ENCODE results near the gene KLHL28. TPM values are rescaled to one million over a fixed set of nuclear protein-coding genes. Genes with fewer than 3 reads are reported as not detected.

Gene KLHL28
- total RNA-seq, 1 donor from 2014 or later = 16.5 TPM

GRCh38 chr14:44966601-44967336, 5.0 kb upstream of the KLHL28 start:
- Mint-ChIP-seq H3K27me3 (ENCODE audit: low read depth) (no peaks in the 10 kb centered on the region), H3K4me3 (peak overlapping the region; percentile 42), H3K36me3 (peaks cover 40% of the 10 kb centered on the region), H3K4me1 (peaks cover 54% of the 10 kb centered on the region), H3K9me3 (peaks cover 26% of the 10 kb centered on the region), H3K27ac (peak overlapping the region; percentile 26)
- TF ChIP-seq CTCF (IDR thresholded peaks at IDR 0.05; ENCODE audit: unreplicated experiment) = no peak
- DNase-seq (ENCODE audit: low spot score in 2 of 2, unreplicated experiment in 2 of 2) = no peak

GRCh38 chr14:44963775-44964380, 2.1 kb upstream of the KLHL28 start:
- Mint-ChIP-seq H3K4me3 (no peak overlapping the region), H3K27ac (peak overlapping the region; percentile 36), H3K4me1 (peaks cover 65% of the 10 kb centered on the region)

GRCh38 chr14:44963044-44963528, 1.3 kb upstream of the KLHL28 start:
- no peaks in the 10 kb centered on the region for H3K9me3 Mint-ChIP-seq
- H3K36me3 Mint-ChIP-seq = peaks cover 7% of the 10 kb centered on the region
- H3K27me3 Mint-ChIP-seq (ENCODE audit: low read depth) = no peaks in the 10 kb centered on the region
- no peak overlapping the region for H3K27ac Mint-ChIP-seq
- no peak overlapping the region for H3K4me3 Mint-ChIP-seq
- H3K4me1 Mint-ChIP-seq = peaks cover 59% of the 10 kb centered on the region
- DNase-seq (ENCODE audit: low spot score in 2 of 2, unreplicated experiment in 2 of 2) = no peak
- no peak for TF ChIP-seq CTCF (IDR thresholded peaks at IDR 0.05; ENCODE audit: unreplicated experiment)

More at GRCh38 chr14:44963775-44964380, 2.1 kb upstream of the KLHL28 start:
- no peak for TF ChIP-seq CTCF (IDR thresholded peaks at IDR 0.05; ENCODE audit: unreplicated experiment)
- H3K36me3 Mint-ChIP-seq = peaks cover 13% of the 10 kb centered on the region
- DNase-seq (ENCODE audit: low spot score in 2 of 2, unreplicated experiment in 2 of 2) = no peak
- H3K9me3 Mint-ChIP-seq = no peaks in the 10 kb centered on the region
- no peaks in the 10 kb centered on the region for H3K27me3 Mint-ChIP-seq (ENCODE audit: low read depth)

GRCh38 chr14:44962334-44963043, 742 bp upstream of the KLHL28 start:
- TF ChIP-seq CTCF (IDR thresholded peaks at IDR 0.05; ENCODE audit: unreplicated experiment) = no peak
- Mint-ChIP-seq H3K27me3 (ENCODE audit: low read depth) (no peaks in the 10 kb centered on the region), H3K9me3 (no peaks in the 10 kb centered on the region), H3K27ac (no peak overlapping the region), H3K4me1 (peaks cover 55% of the 10 kb centered on the region), H3K4me3 (no peak overlapping the region), H3K36me3 (peaks cover 5% of the 10 kb centered on the region)
- peak in 1 of 2 experiments; percentile 31 for DNase-seq (ENCODE audit: low spot score in 2 of 2, unreplicated experiment in 2 of 2)

- Mint-ChIP-seq H3K27me3 (ENCODE audit: low read depth) (no peaks in the 10 kb centered on the region), H3K4me1 (peaks cover 45% of the 10 kb centered on the region), H3K9me3 (no peaks in the 10 kb centered on the region), H3K4me3 (no peak overlapping the region), H3K36me3 (peaks cover 2% of the 10 kb centered on the region), H3K27ac (no peak overlapping the region)
- DNase-seq (ENCODE audit: low spot score in 2 of 2, unreplicated experiment in 2 of 2) = peak in 1 of 2 experiments; percentile 63
- no peak for TF ChIP-seq CTCF (IDR thresholded peaks at IDR 0.05; ENCODE audit: unreplicated experiment)
These were observed 595 bp downstream of the KLHL28 start for GRCh38 chr14:44961151-44961553.
